Measurements from ENCODE around the gene SNX11. TPM values are rescaled to one million over a fixed set of nuclear protein-coding genes. Genes with fewer than 3 reads are reported as not detected.

Gene SNX11
- total and polyA plus RNA-seq, 2 of the 8 experiments (the other 6 are each of a cell fraction or from before 2014, with no cell fraction given), result 21.1 to 21.4 TPM

DNA sequence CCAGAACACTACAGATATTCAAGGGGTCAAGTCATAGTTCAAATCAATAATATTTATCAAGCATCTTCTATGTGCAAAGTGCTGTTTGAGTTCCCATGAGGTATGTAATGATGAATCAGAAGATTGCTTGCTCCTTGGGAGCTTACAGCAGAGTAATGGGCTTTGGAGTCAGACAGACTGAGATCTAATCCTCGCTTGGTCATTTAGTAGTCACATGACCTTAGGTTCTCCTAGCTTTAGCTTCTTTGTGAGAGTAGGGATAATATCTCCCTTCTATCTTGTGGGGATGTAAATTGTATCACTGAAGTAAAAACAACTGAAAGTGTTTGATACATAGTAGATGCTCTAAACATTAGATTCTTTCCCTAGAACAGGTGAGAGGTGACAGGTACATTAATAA is 30.1 kb downstream of the SNX11 start (continued):
- no peak for TF ChIP-seq TAF1 (IDR thresholded peaks at IDR 0.05; ENCODE audit: low read depth, low read length)
- TF ChIP-seq BCL11A (IDR thresholded peaks at IDR 0.05; ENCODE audit: low read depth in 2 of 2, low read length in 2 of 2), result no peak
- no peak for TF ChIP-seq TCF12 (IDR thresholded peaks at IDR 0.05; ENCODE audit: low read depth, low read length)
- TF ChIP-seq, protein P1, sequence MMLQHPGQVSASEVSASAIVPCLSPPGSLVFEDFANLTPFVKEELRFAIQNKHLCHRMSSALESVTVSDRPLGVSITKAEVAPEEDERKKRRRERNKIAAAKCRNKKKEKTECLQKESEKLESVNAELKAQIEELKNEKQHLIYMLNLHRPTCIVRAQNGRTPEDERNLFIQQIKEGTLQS (IDR thresholded peaks at IDR 0.05; ENCODE audit: insufficient read depth, low read depth, low read length), result no peak
- TF ChIP-seq TEAD4 (IDR thresholded peaks at IDR 0.05; ENCODE audit: low read depth, low read length), result no peak
- TF ChIP-seq SAP30 (IDR thresholded peaks at IDR 0.05; ENCODE audit: insufficient read depth, insufficient replicate concordance, low read length), result no peak
